Neutrophil (primary cell): ENCODE results near the gene RMP24.

ENCODE experiments used
- H3K27ac ChIP-seq: fragments of 200-600 bp; sonication (generic); 2 replicates; pipeline ENCODE4 v1.5.1; 2016; ENCODE audit warnings: mild to moderate bottlenecking, moderate library complexity
- H3K27me3 ChIP-seq: fragments of 200-600 bp; sonication (generic); 2 replicates; pipeline ENCODE4 v1.6.0; 2016; ENCODE audit warnings: mild to moderate bottlenecking
- H3K36me3 ChIP-seq: fragments of 200-600 bp; sonication (generic); 2 replicates; pipeline ENCODE4 v1.5.1; 2017
- H3K4me1 ChIP-seq, 2 experiments: fragments of 200-600 bp in 1 of 2; sonication (generic) in 1 of 2; 1 replicate in 1 of 2; 2 replicates in 1 of 2; pipeline versions ENCODE4 v1.5.1 to v1.6.1; 2013 to 2016; ENCODE audit warnings: low read depth in 1 of 2, low read length in 1 of 2, mild to moderate bottlenecking in 1 of 2, moderate library complexity in 1 of 2; ENCODE audit not compliant: control insufficient read depth in 1 of 2, insufficient read depth in 1 of 2
- H3K4me3 ChIP-seq, 2 experiments: fragments of 200-600 bp in 1 of 2; sonication (generic) in 1 of 2; 1 replicate in 1 of 2; 2 replicates in 1 of 2; pipeline ENCODE4 v1.5.1; 2013 to 2016; ENCODE audit warnings: low read depth in 1 of 2, low read length in 1 of 2, mild to moderate bottlenecking in 1 of 2, moderate library complexity in 1 of 2
- H3K9me3 ChIP-seq: fragments of 200-600 bp; sonication (generic); 2 replicates; pipeline ENCODE4 v1.5.1; 2016
- CTCF ChIP-seq: fragments of 200-600 bp; sonication (generic); IDR thresholded peaks from 2 replicates; pipeline ENCODE4 v1.5.1; 2016; ENCODE audit warnings: antibody characterized with exemption

Gene RMP24

GRCh38 chr18:35934891-35935290 lies 37.6 kb upstream of the RMP24 start:
- Histone ChIP-seq H3K4me1 (no peaks in the 10 kb centered on the region), H3K9me3 (no peaks in the 10 kb centered on the region), H3K27me3 (no peaks in the 10 kb centered on the region), H3K4me3 (no peak overlapping the region), H3K27ac (no peak overlapping the region), H3K36me3 (no peaks in the 10 kb centered on the region)
- no peak for TF ChIP-seq CTCF

GRCh38 chr18:35935805-35936204 lies 36.7 kb upstream of the RMP24 start:
- Histone ChIP-seq H3K36me3 (no peaks in the 10 kb centered on the region), H3K9me3 (no peaks in the 10 kb centered on the region), H3K4me1 (no peaks in the 10 kb centered on the region), H3K27me3 (no peaks in the 10 kb centered on the region), H3K27ac (no peak overlapping the region), H3K4me3 (no peak overlapping the region)
- TF ChIP-seq CTCF, result no peak

GRCh38 chr18:35936951-35937350 lies 35.5 kb upstream of the RMP24 start:
- Histone ChIP-seq H3K27ac (no peak overlapping the region), H3K4me1 (no peaks in the 10 kb centered on the region), H3K27me3 (no peaks in the 10 kb centered on the region), H3K36me3 (no peaks in the 10 kb centered on the region), H3K4me3 (no peak overlapping the region), H3K9me3 (no peaks in the 10 kb centered on the region)
- TF ChIP-seq CTCF, result no peak

- Histone ChIP-seq H3K27ac (no peak overlapping the region), H3K4me1 (no peaks in the 10 kb centered on the region)
- TF ChIP-seq CTCF, result no peak
Measured at GRCh38 chr18:35938158-35938557, 34.3 kb upstream of the RMP24 start.

GRCh38 chr18:35938562-35938961 lies 33.9 kb upstream of the RMP24 start:
- TF ChIP-seq CTCF, result no peak
- Histone ChIP-seq H3K9me3 (no peaks in the 10 kb centered on the region), H3K27ac (no peak overlapping the region), H3K4me3 (no peak overlapping the region), H3K4me1 (no peaks in the 10 kb centered on the region), H3K27me3 (no peaks in the 10 kb centered on the region), H3K36me3 (no peaks in the 10 kb centered on the region)

More at GRCh38 chr18:35938158-35938557, 34.3 kb upstream of the RMP24 start:
- Histone ChIP-seq H3K36me3 (no peaks in the 10 kb centered on the region), H3K9me3 (no peaks in the 10 kb centered on the region), H3K4me3 (no peak overlapping the region), H3K27me3 (no peaks in the 10 kb centered on the region)

- Histone ChIP-seq H3K4me1 (no peaks in the 10 kb centered on the region), H3K36me3 (no peaks in the 10 kb centered on the region), H3K4me3 (no peak overlapping the region), H3K27me3 (no peaks in the 10 kb centered on the region), H3K9me3 (no peaks in the 10 kb centered on the region), H3K27ac (no peak overlapping the region)
- TF ChIP-seq CTCF, result no peak
Measured at GRCh38 chr18:35939138-35939537, 33.3 kb upstream of the RMP24 start.
